ENCODE results near the gene HSP90AB1.
A peak's percentile ranks its signal among the peaks of the same experiment; 100 is the strongest.

The HSP90AB1 gene

DNA sequence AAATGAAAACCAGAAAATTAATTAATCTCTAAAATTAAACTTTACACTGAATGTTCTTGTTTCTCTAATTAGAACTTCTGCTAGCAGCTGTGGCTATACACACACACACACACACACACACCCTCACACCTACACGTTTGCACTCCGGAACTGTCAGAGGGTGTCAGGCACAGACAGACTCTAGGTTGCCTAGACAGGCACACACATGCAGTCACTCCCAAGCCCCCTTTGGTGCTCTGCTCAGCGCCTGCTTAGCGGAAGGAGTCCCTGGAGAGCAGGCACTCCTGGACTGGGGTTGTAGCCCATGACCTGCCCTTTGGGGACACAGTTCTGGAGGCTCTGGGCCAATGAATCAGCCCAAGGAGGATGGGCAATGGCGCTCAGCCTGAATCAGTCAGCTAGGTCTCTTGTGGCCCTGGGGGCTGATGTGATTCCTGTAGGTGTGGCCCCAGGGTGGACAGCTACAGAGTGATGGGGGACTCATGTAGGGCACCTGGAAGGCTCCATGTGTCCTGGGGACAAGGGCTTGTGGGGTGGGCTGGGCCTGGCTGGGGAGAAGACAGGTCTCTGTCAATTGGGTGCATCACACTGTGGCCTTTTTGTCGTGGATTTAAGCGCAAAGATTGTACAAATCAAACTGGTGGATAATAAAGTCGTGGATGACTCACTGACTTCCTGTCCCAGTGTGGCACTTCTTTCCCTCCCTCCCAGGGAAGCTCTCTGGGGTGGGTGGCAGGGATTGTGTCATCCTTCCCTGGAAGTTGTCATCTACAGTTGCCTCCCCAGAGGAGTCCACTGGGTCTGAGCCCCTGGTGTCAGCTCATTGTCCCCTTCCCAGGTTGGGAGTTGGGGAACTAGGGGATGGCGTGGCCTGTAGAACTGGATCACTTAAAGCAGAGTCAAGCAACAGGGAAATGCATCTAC, 32.1 kb downstream of the HSP90AB1 start:
- TF ChIP-seq FOXP2 (optimal IDR thresholded peaks at IDR 0.05; ENCODE audit: borderline replicate concordance, extremely low read depth, extremely low read length, insufficient read depth) (no peak), POLR2AphosphoS5 (IDR thresholded peaks at IDR 0.05; ENCODE audit: low read depth, low read length) (no peak)
- TF ChIP-seq, protein P1, sequence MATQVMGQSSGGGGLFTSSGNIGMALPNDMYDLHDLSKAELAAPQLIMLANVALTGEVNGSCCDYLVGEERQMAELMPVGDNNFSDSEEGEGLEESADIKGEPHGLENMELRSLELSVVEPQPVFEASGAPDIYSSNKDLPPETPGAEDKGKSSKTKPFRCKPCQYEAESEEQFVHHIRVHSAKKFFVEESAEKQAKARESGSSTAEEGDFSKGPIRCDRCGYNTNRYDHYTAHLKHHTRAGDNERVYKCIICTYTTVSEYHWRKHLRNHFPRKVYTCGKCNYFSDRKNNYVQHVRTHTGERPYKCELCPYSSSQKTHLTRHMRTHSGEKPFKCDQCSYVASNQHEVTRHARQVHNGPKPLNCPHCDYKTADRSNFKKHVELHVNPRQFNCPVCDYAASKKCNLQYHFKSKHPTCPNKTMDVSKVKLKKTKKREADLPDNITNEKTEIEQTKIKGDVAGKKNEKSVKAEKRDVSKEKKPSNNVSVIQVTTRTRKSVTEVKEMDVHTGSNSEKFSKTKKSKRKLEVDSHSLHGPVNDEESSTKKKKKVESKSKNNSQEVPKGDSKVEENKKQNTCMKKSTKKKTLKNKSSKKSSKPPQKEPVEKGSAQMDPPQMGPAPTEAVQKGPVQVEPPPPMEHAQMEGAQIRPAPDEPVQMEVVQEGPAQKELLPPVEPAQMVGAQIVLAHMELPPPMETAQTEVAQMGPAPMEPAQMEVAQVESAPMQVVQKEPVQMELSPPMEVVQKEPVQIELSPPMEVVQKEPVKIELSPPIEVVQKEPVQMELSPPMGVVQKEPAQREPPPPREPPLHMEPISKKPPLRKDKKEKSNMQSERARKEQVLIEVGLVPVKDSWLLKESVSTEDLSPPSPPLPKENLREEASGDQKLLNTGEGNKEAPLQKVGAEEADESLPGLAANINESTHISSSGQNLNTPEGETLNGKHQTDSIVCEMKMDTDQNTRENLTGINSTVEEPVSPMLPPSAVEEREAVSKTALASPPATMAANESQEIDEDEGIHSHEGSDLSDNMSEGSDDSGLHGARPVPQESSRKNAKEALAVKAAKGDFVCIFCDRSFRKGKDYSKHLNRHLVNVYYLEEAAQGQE (IDR thresholded peaks at IDR 0.05; ENCODE audit: insufficient read depth in 1 of 2, low read depth in 2 of 2, low read length in 2 of 2) = 0 out of 4 replicates have a peak, but pooled peaks of 1 of the 2 experiments have one; percentile 31

DNA sequence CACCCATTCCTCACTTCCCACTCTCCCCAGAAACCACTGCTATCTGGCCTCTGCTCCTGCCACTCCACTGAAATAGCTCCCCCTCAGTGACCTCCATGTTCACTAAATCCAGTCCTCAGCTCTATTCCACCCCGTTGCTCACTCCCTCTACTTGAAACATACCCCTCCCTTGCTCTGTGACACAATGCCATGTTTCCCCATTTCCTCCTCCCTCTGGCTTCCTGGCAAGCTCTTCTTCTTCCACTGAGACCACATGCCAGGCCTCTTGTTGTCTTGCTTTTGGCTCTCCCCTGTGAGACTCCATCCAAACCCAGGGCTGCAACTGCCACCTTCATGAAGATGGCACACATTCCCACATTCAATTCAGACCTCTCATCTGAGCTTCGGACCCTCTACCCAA, 37.2 kb downstream of the HSP90AB1 start:
- TF ChIP-seq SIN3A (IDR thresholded peaks at IDR 0.05; ENCODE audit: borderline replicate concordance, insufficient read depth, low read length) (no peak), FOXP2 (optimal IDR thresholded peaks at IDR 0.05; ENCODE audit: borderline replicate concordance, extremely low read depth, extremely low read length, insufficient read depth) (no peak), TAF1 (IDR thresholded peaks at IDR 0.05; ENCODE audit: borderline replicate concordance, insufficient read depth, low read length) (no peak), POLR2AphosphoS5 (IDR thresholded peaks at IDR 0.05; ENCODE audit: low read depth, low read length) (no peak)
- TF ChIP-seq, protein P1 (IDR thresholded peaks at IDR 0.05; ENCODE audit: insufficient read depth in 1 of 2, low read depth in 2 of 2, low read length in 2 of 2) = no peak

DNA sequence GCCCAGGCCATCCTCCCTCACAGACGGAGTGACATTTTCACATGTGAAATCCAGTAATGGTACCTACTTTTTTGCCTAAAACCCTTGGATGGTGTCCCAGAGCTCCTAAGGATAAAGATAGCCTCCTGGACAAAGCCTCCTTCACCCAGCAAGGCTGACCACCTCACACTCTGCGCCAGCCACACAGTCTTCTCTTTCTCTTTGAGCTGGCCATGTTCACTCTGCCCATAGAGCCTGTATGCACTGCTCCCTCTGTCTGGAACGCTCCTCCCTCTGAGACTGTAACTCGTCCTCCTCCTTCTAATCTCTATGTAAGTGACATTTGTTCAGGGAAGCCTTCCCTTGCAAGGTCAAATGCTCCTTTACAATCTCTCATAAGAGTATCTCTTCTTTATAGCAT, 38.0 kb downstream of the HSP90AB1 start:
- TF ChIP-seq TAF1 (IDR thresholded peaks at IDR 0.05; ENCODE audit: borderline replicate concordance, insufficient read depth, low read length) (no peak), POLR2AphosphoS5 (IDR thresholded peaks at IDR 0.05; ENCODE audit: low read depth, low read length) (no peak), SIN3A (IDR thresholded peaks at IDR 0.05; ENCODE audit: borderline replicate concordance, insufficient read depth, low read length) (no peak), FOXP2 (optimal IDR thresholded peaks at IDR 0.05; ENCODE audit: borderline replicate concordance, extremely low read depth, extremely low read length, insufficient read depth) (no peak)
- TF ChIP-seq, protein P1 (IDR thresholded peaks at IDR 0.05; ENCODE audit: insufficient read depth in 1 of 2, low read depth in 2 of 2, low read length in 2 of 2) = no peak

DNA sequence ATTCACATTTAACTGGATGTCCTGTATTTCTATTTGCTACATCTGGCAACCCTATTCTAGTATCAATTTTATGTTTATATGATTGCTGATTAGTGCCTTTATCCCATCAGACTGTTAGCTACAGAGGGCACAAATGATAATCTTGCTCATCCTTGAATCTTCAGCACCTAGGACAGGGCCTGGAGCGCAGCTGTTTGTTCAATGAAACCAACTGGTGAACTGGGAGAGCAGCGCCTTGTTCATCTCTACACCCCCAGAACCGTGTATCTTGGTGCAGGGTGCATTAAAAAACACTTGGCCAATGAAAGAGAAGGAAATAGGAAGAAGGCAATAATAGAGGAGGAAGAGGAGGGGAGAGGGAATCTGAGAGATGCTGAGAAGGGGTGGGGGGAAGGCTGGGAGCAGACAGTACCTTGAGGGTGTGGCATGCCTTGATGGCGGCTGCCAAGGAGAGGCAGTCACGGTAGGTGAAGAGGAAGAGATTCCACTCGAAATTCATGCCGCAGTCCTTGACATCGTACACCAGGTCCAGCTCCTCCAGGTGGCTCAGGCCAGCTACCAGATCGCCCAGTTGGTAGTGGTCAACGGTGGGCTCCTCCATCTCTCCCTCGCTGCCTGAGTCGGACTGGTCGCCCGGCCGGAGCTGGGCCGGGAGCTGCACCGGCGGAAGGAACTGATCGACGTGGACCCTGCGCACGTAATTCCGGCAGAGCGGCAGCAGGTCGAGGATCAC, 38.8 kb downstream of the HSP90AB1 start:
- TF ChIP-seq, protein P1 (IDR thresholded peaks at IDR 0.05; ENCODE audit: insufficient read depth in 1 of 2, low read depth in 2 of 2, low read length in 2 of 2) = peak; percentile 87 to 95
- no peak for TF ChIP-seq SIN3A (IDR thresholded peaks at IDR 0.05; ENCODE audit: borderline replicate concordance, insufficient read depth, low read length)
